ENCODE data around the gene PWWP2A. TPM values are rescaled to one million over a fixed set of nuclear protein-coding genes. Genes with fewer than 3 reads are reported as not detected.

Gene PWWP2A
- total RNA-seq, 1 experiment from 2014 or later, result 20.6 TPM

DNA sequence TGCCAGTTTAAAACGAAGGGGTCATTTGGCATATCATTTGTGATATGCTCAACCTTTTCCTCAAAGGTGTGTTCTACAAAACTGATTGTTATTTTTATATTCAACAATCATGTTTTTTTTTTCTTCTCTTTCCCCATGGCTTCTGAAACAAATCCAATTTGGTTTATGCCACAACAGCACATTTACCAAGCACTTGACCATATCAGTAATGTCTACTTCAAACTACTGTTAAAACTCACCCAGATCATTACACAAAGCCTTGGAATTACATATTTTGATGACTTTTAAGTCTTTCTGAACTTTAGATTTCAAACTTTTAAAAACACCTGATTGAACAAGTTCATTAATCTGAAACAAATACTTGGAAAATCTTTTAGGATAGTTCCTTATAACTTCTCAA, 29.2 kb downstream of the PWWP2A start:
- no peak for DNase-seq (ENCODE audit: unreplicated experiment)
- TF ChIP-seq, protein P1, sequence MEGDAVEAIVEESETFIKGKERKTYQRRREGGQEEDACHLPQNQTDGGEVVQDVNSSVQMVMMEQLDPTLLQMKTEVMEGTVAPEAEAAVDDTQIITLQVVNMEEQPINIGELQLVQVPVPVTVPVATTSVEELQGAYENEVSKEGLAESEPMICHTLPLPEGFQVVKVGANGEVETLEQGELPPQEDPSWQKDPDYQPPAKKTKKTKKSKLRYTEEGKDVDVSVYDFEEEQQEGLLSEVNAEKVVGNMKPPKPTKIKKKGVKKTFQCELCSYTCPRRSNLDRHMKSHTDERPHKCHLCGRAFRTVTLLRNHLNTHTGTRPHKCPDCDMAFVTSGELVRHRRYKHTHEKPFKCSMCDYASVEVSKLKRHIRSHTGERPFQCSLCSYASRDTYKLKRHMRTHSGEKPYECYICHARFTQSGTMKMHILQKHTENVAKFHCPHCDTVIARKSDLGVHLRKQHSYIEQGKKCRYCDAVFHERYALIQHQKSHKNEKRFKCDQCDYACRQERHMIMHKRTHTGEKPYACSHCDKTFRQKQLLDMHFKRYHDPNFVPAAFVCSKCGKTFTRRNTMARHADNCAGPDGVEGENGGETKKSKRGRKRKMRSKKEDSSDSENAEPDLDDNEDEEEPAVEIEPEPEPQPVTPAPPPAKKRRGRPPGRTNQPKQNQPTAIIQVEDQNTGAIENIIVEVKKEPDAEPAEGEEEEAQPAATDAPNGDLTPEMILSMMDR (IDR thresholded peaks at IDR 0.05; ENCODE audit: unreplicated experiment), result no peak
- Mint-ChIP-seq H3K27me3 (ENCODE audit: insufficient read depth, unreplicated experiment) (no peaks in the 10 kb centered on the region), H3K4me3 (ENCODE audit: unreplicated experiment) (no peak overlapping the region), H3K36me3 (ENCODE audit: insufficient read depth, unreplicated experiment) (peaks cover 47% of the 10 kb centered on the region), H3K27ac (ENCODE audit: low read depth, unreplicated experiment) (no peak overlapping the region), H3K4me1 (ENCODE audit: insufficient read depth, unreplicated experiment) (no peaks in the 10 kb centered on the region), H3K9me3 (ENCODE audit: unreplicated experiment) (no peaks in the 10 kb centered on the region)
- ChIA-PET POLR2A (interaction anchor here (0.6 to 1.1 kb wide), 2 partner anchors 26 to 85 kb away, joined by 3 to 7 read pairs; no protein-coding TSS in a partner anchor), CTCF (no interaction called here)
- no TSS peak for BruUV-seq (replicated peaks)
- intact Hi-C loops (cut with micrococcal nuclease), result no loop called here

DNA sequence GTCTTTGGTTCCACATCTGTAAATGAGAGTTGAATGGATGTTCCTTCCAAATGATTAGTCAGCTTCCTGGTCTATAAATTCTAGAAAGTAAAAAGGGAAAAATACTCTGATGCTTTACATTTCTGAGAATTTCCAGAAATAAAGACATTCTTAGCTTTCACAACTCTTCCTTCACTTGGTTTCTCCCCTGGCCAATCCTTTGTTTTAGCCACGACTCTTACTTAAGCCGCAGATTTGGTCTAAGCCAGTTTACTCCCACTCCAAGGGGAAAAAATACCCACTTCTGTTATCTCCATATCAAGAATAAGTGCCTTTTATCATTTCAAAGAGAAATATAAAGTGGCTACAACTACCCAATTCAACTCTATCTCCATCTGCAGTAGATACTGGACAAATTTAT, 29.7 kb downstream of the PWWP2A start:
- CTCF ChIA-PET, result interaction anchor here (1.0 kb wide), 1 partner anchor 9 kb away, joined by 3 read pairs; no protein-coding TSS in a partner anchor
- Mint-ChIP-seq H3K36me3 (ENCODE audit: insufficient read depth, unreplicated experiment) (peaks cover 46% of the 10 kb centered on the region), H3K27me3 (ENCODE audit: insufficient read depth, unreplicated experiment) (no peaks in the 10 kb centered on the region), H3K27ac (ENCODE audit: low read depth, unreplicated experiment) (no peak overlapping the region), H3K9me3 (ENCODE audit: unreplicated experiment) (no peaks in the 10 kb centered on the region), H3K4me3 (ENCODE audit: unreplicated experiment) (no peak overlapping the region), H3K4me1 (ENCODE audit: insufficient read depth, unreplicated experiment) (no peaks in the 10 kb centered on the region)
- TF ChIP-seq, protein P1 (IDR thresholded peaks at IDR 0.05; ENCODE audit: unreplicated experiment), result no peak
- intact Hi-C loops (cut with micrococcal nuclease), result no loop called here
- no TSS peak for BruUV-seq (replicated peaks)
- no peak for DNase-seq (ENCODE audit: unreplicated experiment)
- POLR2A ChIA-PET, result interaction anchor here (0.6 to 1.1 kb wide), 2 partner anchors 26 to 85 kb away, joined by 3 to 7 read pairs; no protein-coding TSS in a partner anchor

DNA sequence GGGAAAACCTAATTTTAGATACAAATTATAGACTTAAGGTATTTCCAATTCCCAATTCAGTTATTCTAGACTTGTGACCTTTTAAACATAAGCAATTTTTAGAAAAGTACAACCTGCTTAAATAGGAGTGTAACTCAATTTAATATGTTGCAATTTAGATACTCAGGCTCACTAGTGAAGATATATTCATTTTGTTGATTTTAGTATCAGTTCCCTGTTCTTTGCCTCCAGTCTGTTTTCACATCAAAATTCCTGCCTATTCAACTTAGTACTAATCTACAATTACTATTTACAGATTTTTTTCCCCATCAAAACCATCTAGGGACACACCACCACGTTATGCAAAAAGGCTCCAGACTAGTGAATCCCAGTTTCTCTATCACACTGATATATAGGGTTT, 30.4 kb downstream of the PWWP2A start:
- H3K36me3 Mint-ChIP-seq (ENCODE audit: insufficient read depth, unreplicated experiment), result peaks cover 38% of the 10 kb centered on the region
- H3K9me3 Mint-ChIP-seq (ENCODE audit: unreplicated experiment), result no peaks in the 10 kb centered on the region
- no peak overlapping the region for H3K27ac Mint-ChIP-seq (ENCODE audit: low read depth, unreplicated experiment)
- no TSS peak for BruUV-seq (replicated peaks)
- intact Hi-C loops (cut with micrococcal nuclease), result no loop called here
- CTCF ChIA-PET, result interaction anchor here (0.5 to 1.0 kb wide), 3 partner anchors 8 to 50 kb away, joined by 3 to 4 read pairs (median 4); no protein-coding TSS in a partner anchor
- peaks cover 1% of the 10 kb centered on the region for H3K4me1 Mint-ChIP-seq (ENCODE audit: insufficient read depth, unreplicated experiment)
- no peak for DNase-seq (ENCODE audit: unreplicated experiment)
- TF ChIP-seq, protein P1 (IDR thresholded peaks at IDR 0.05; ENCODE audit: unreplicated experiment), result no peak
- no peaks in the 10 kb centered on the region for H3K27me3 Mint-ChIP-seq (ENCODE audit: insufficient read depth, unreplicated experiment)
- POLR2A ChIA-PET, result interaction anchor here (1.2 kb wide), 1 partner anchor 26 kb away, joined by 4 read pairs; no protein-coding TSS in a partner anchor
- no peak overlapping the region for H3K4me3 Mint-ChIP-seq (ENCODE audit: unreplicated experiment)

DNA sequence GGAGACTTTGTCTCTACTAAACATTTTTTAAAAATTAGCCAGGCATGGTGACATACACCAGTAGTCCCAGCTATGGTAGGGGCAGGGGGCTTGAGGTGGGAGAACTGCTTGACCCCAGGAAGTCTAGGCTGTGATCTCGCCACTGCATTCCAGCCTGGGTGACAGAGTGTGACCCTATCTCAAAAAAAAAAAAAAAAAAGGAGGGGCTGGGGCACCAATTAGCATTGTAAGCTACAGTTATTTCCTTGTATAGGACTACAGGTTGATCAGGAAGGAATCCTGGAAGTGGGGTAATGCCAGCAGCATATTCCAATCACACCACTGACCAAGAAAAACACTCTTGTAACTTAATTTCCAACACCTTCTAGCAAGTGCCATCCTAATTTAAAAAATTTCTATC, 32.1 kb downstream of the PWWP2A start:
- Mint-ChIP-seq H3K9me3 (ENCODE audit: unreplicated experiment) (no peaks in the 10 kb centered on the region), H3K4me1 (ENCODE audit: insufficient read depth, unreplicated experiment) (peaks cover 17% of the 10 kb centered on the region), H3K27ac (ENCODE audit: low read depth, unreplicated experiment) (no peak overlapping the region), H3K4me3 (ENCODE audit: unreplicated experiment) (no peak overlapping the region), H3K36me3 (ENCODE audit: insufficient read depth, unreplicated experiment) (peaks cover 22% of the 10 kb centered on the region), H3K27me3 (ENCODE audit: insufficient read depth, unreplicated experiment) (no peaks in the 10 kb centered on the region)
- DNase-seq (ENCODE audit: unreplicated experiment), result no peak
- intact Hi-C loops (cut with micrococcal nuclease), result no loop called here
- ChIA-PET CTCF (interaction anchor here (0.5 to 1.3 kb wide), 3 partner anchors 65 to 302 kb away, joined by 3 to 5 read pairs (median 3); partner anchors contain the start of gene TTC1), POLR2A (no interaction called here)
- TF ChIP-seq, protein P1 (IDR thresholded peaks at IDR 0.05; ENCODE audit: unreplicated experiment), result no peak
- no TSS peak for BruUV-seq (replicated peaks)

Measured in MCF 10A (cell line).